Vagina (tissue), 2 donors: Measurements from ENCODE around the gene CLDN24.

Experiments used
- POLR2A ChIP-seq, 2 donors: fragments of 450-650 bp; IDR thresholded peaks; one replicate each; pipeline ENCODE4 v1.6.1; 2017; ENCODE audit warnings: antibody characterized with exemption in 2 of 2, mild to moderate bottlenecking in 2 of 2, moderate library complexity in 2 of 2
- TF ChIP-seq, protein P1 (sequence below), 3 experiments: fragments of 450-650 bp in 2 of 3; fragments of 200-600 bp in 1 of 3; sonication (generic) in 1 of 3; IDR thresholded peaks; one replicate each; pipeline ENCODE4 v1.5.1; 2017 to 2019; ENCODE audit warnings: antibody characterized with exemption in 3 of 3, mild to moderate bottlenecking in 2 of 3, moderate library complexity in 2 of 3

DNA sequence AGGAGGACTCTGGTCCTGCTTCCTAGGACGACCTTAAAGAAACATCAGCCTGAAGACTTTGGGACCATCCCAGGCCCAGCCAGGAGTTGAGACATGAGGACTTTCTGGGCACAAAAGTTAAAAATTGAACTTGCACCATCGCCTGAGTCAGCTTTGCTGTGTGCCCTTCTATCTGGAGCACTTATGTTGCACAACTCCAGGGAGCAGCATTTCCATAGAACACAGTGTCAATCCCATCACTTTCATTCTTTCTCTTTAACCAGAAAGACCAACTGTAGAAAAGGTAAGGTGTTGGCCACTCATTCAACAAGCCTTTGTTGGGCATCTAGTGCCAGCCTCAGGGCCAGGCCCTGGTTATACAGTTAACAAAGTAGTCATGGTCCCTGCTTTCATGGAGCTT lies 8.6 kb upstream of the CLDN24 start:
- TF ChIP-seq, protein P1, sequence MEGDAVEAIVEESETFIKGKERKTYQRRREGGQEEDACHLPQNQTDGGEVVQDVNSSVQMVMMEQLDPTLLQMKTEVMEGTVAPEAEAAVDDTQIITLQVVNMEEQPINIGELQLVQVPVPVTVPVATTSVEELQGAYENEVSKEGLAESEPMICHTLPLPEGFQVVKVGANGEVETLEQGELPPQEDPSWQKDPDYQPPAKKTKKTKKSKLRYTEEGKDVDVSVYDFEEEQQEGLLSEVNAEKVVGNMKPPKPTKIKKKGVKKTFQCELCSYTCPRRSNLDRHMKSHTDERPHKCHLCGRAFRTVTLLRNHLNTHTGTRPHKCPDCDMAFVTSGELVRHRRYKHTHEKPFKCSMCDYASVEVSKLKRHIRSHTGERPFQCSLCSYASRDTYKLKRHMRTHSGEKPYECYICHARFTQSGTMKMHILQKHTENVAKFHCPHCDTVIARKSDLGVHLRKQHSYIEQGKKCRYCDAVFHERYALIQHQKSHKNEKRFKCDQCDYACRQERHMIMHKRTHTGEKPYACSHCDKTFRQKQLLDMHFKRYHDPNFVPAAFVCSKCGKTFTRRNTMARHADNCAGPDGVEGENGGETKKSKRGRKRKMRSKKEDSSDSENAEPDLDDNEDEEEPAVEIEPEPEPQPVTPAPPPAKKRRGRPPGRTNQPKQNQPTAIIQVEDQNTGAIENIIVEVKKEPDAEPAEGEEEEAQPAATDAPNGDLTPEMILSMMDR (IDR thresholded peaks at IDR 0.05): no peak
- no peak for TF ChIP-seq POLR2A (IDR thresholded peaks at IDR 0.05)
